Chondrocyte (in vitro differentiated cells): ENCODE results near the gene PUS7L. TPM values are rescaled to one million over a fixed set of nuclear protein-coding genes. Genes with fewer than 3 reads are reported as not detected.

ENCODE experiments used
- DNase-seq: peaks from one replicate; pipeline ENCODE4 v3.0.0; 2021; ENCODE audit warnings: mixed read lengths, low spot score
- H3K27ac Mint-ChIP-seq: one replicate; pipeline ENCODE4 v1.8.0; 2021; ENCODE audit warnings: mild to moderate bottlenecking, moderate library complexity, mixed read lengths; ENCODE audit not compliant: unreplicated experiment
- H3K27me3 Mint-ChIP-seq: 2 replicates; pipeline ENCODE4 v1.8.0; 2021; ENCODE audit warnings: low read depth, mixed read lengths
- H3K36me3 Mint-ChIP-seq: 2 replicates; pipeline ENCODE4 v1.8.0; 2021; ENCODE audit warnings: low read depth, mixed read lengths
- H3K4me1 Mint-ChIP-seq: 2 replicates; pipeline ENCODE4 v1.8.0; 2021; ENCODE audit warnings: low read depth, mild to moderate bottlenecking, mixed read lengths
- H3K4me3 Mint-ChIP-seq: one replicate; pipeline ENCODE4 v1.8.0; 2021; ENCODE audit warnings: mild to moderate bottlenecking, moderate library complexity, mixed read lengths; ENCODE audit not compliant: unreplicated experiment
- H3K9me3 Mint-ChIP-seq: 2 replicates; pipeline ENCODE4 v1.8.0; 2021; ENCODE audit warnings: low read depth, mixed read lengths
- CTCF ChIP-seq: fragments of 200-600 bp; sonication (generic); IDR thresholded peaks from 2 replicates; pipeline ENCODE4 v1.5.0; 2021; ENCODE audit warnings: antibody characterized with exemption, mild to moderate bottlenecking, moderate library complexity
- total RNA-seq: library from RNA; stranded (reverse); gene quantifications from 3 replicates; pipeline ENCODE4 v1.2.1, GENCODE V29; 2021

Gene PUS7L
- total RNA-seq, 1 donor from 2014 or later, result 6.9 TPM

- no peak for TF ChIP-seq CTCF
- no peak for DNase-seq
- no peak overlapping the region for H3K4me3 Mint-ChIP-seq
- no peak overlapping the region for H3K27ac Mint-ChIP-seq
- H3K9me3 Mint-ChIP-seq, result no peaks in the 10 kb centered on the region
- H3K36me3 Mint-ChIP-seq, result no peaks in the 10 kb centered on the region
- peaks cover 13% of the 10 kb centered on the region for H3K4me1 Mint-ChIP-seq
- no peaks in the 10 kb centered on the region for H3K27me3 Mint-ChIP-seq
These were observed 21.6 kb downstream of the PUS7L start for GRCh38 chr12:43736927-43737440.

- H3K27ac Mint-ChIP-seq, result no peak overlapping the region
- no peaks in the 10 kb centered on the region for H3K9me3 Mint-ChIP-seq
- DNase-seq, result no peak
- TF ChIP-seq CTCF, result peak; percentile 53
- peaks cover 2% of the 10 kb centered on the region for H3K36me3 Mint-ChIP-seq
- no peaks in the 10 kb centered on the region for H3K27me3 Mint-ChIP-seq
- peaks cover 3% of the 10 kb centered on the region for H3K4me1 Mint-ChIP-seq
- no peak overlapping the region for H3K4me3 Mint-ChIP-seq
These were observed 24.9 kb downstream of the PUS7L start for GRCh38 chr12:43733687-43734086.

- Mint-ChIP-seq H3K36me3 (peaks cover 3% of the 10 kb centered on the region), H3K27ac (no peak overlapping the region), H3K4me1 (no peaks in the 10 kb centered on the region), H3K27me3 (no peaks in the 10 kb centered on the region), H3K4me3 (no peak overlapping the region), H3K9me3 (peaks cover 2% of the 10 kb centered on the region)
- TF ChIP-seq CTCF, result no peak
- no peak for DNase-seq
These were observed 28.3 kb downstream of the PUS7L start for GRCh38 chr12:43730283-43730682.

- peaks cover 3% of the 10 kb centered on the region for H3K36me3 Mint-ChIP-seq
- no peak for TF ChIP-seq CTCF
- no peaks in the 10 kb centered on the region for H3K4me1 Mint-ChIP-seq
- no peak for DNase-seq
- peaks cover 2% of the 10 kb centered on the region for H3K9me3 Mint-ChIP-seq
- no peak overlapping the region for H3K4me3 Mint-ChIP-seq
- no peaks in the 10 kb centered on the region for H3K27me3 Mint-ChIP-seq
- no peak overlapping the region for H3K27ac Mint-ChIP-seq
These were observed 29.9 kb downstream of the PUS7L start for GRCh38 chr12:43728698-43729097.

GRCh38 chr12:43728117-43728516 is 30.5 kb downstream of the PUS7L start:
- Mint-ChIP-seq H3K9me3 (peaks cover 2% of the 10 kb centered on the region), H3K27ac (no peak overlapping the region), H3K27me3 (no peaks in the 10 kb centered on the region), H3K36me3 (peaks cover 3% of the 10 kb centered on the region), H3K4me1 (no peaks in the 10 kb centered on the region), H3K4me3 (no peak overlapping the region)
- peak; percentile 89 for TF ChIP-seq CTCF
- no peak for DNase-seq
